Fibroblast of mammary gland (primary cell): ENCODE results near the gene OTOG.
"Not testable (repeated sequence)": the region's sequence is repeated elsewhere in the genome, so short reads cannot be mapped to it uniquely, and the experiment has no call there.

Source experiments
- DNase-seq: peaks from one replicate; pipeline ENCODE4 v3.0.0-alpha.2; 2010; ENCODE audit warnings: low read depth
- H3K4me3 ChIP-seq: 2 replicates; pipeline ENCODE4 v1.5.1; 2011; ENCODE audit warnings: low read depth, mild to moderate bottlenecking, low read length, moderate library complexity; ENCODE audit not compliant: control insufficient read depth
- CTCF ChIP-seq: conservative IDR thresholded peaks from 2 replicates; pipeline ENCODE4 v1.5.1; 2011; ENCODE audit warnings: low read depth, low read length, inconsistent platforms; ENCODE audit not compliant: control insufficient read depth, insufficient read depth

OTOG gene

DNA sequence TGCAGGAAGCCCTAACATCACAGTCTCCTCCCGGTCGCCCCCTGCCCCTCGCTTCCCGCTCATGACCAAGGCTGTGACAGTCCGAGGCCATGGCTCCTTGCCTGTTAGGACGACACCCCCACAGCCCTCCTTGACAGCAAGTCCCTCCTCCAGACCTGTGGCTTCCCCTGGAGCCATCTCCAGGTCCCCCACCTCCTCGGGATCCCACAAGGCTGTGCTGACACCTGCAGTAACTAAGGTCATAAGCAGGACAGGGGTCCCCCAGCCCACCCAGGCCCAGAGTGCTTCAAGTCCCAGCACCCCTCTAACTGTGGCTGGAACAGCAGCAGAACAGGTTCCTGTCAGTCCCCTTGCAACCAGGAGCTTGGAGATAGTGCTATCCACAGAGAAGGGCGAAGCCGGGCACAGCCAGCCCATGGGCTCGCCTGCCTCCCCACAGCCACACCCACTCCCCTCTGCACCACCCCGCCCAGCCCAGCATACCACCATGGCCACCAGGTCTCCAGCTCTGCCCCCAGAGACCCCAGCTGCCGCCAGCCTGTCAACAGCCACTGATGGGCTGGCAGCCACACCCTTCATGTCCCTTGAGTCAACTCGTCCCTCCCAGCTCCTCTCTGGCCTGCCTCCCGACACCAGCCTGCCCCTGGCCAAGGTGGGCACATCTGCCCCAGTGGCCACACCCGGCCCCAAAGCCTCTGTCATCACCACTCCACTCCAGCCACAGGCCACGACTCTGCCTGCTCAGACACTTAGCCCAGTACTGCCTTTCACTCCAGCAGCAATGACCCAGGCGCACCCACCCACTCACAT lies 63.2 kb downstream of the OTOG start:
- TF ChIP-seq CTCF, result no peak
- H3K4me3 ChIP-seq, result no peak overlapping the region
- DNase-seq, result no peak

GRCh38 chr11:17611049-17611448 lies 64.0 kb downstream of the OTOG start:
- no peak for DNase-seq
- no peak for TF ChIP-seq CTCF
- no peak overlapping the region for H3K4me3 ChIP-seq

- no peak overlapping the region for H3K4me3 ChIP-seq
- no peak for DNase-seq
- no peak for TF ChIP-seq CTCF
Measured at GRCh38 chr11:17611503-17612220, 64.6 kb downstream of the OTOG start.

DNA sequence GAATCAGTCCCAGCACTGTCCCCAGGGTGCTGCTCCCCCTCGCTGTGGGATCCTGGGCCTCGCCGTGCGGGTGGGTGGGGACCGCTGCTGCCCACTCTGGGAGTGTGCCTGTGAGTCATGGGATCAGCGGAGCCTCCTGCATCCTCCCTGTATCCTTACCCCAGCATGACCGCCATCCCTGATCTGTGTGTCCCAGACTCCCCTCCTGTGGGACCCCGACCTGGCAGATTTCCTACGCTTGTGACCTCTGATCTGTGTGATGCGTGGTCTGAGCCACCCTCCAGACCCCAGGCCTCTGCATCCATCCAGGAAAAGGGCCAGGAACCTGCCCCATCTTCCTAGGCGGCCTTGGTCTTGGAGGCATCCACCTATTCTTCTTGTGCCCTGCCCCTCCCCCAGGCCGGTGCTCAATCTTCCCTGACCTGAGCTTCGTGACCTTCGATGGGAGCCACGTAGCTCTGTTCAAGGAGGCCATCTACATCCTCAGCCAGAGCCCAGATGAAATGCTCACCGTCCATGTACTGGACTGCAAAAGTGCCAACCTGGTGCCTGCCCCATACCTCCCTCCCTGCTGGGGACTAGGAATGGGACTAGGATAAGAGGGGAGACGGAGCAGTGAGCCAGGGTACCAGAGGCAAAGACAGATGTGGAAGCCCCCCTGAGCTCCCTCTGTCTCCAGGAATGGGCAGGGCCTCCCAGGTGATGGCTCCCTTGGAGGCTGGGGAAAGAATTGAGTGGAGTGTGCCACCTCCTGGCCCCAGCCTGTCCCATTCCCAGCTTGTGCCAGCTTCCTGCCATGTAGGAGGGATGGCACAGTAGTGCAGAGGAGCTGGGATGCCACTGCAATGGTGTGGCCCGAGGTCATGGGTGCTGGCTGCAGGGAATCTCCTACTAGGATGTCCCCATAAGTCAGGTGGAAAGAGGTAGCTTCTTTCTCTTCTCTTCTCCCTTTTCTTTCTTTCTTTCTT lies 65.4 kb downstream of the OTOG start:
- H3K4me3 ChIP-seq, result no peak overlapping the region
- TF ChIP-seq CTCF, result no peak
- DNase-seq, result no peak

GRCh38 chr11:17613428-17613962 lies 66.4 kb downstream of the OTOG start:
- no peak for TF ChIP-seq CTCF
- H3K4me3 ChIP-seq, result no peak overlapping the region
- no peak for DNase-seq

- no peak for TF ChIP-seq CTCF
- no peak for DNase-seq
- H3K4me3 ChIP-seq, result no peak overlapping the region
Measured at GRCh38 chr11:17613983-17614382, 66.9 kb downstream of the OTOG start.

- not testable (repeated sequence) for DNase-seq, H3K4me3 ChIP-seq
Measured at GRCh38 chr11:17622711-17623110, 75.7 kb downstream of the OTOG start.
